Stimulated activated CD4-positive, alpha-beta T cell treated with anti-CD3 and anti-CD28 coated beads, Interleukin-1b, Interleukin-23, amount 100 ng/mL, for 4 hours (primary cell): ENCODE results near the gene HAUS3.

Experiments
- DNase-seq, 2 donors: peaks; one replicate each; pipeline ENCODE4 v3.0.0-alpha.2; 2020; ENCODE audit warnings: low read depth in 2 of 2

HAUS3 gene

DNA sequence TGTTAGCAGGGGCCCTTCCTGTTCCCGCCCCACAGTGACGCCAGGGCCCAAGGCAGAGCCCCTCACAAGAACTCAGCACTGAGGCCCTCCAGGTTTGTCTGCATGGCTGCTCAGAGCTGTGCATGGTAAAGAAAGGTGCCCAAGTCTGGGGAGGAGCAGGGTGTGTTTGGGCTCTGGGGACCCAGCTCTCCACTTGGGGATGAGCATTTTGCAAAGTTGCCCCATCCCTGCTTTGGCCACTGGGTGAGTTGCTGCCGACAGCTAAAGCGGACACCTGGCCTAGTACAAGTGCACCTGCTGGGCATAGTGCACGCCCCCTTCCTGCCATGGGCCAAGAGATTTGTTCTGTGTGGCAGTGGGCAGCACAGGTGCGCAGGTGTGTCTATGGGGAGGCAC, 22.0 kb upstream of the HAUS3 start:
- DNase-seq, result no peak

DNA sequence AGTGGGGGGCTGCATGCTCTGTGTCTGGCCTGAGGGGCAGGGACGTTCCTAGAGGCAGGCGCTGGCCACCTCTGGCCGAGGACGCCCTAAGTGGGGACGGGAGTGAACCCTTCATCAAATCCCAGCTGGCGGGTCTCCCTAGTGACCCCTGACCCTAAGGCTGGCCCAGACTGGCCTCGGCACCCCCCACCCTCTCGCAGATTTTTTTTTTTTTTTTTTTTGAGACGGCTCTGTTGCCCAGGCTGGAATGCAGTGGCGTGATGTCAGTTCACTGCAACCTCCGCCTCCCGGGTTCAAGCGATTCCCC, 21.0 kb upstream of the HAUS3 start:
- no peak for DNase-seq

DNA sequence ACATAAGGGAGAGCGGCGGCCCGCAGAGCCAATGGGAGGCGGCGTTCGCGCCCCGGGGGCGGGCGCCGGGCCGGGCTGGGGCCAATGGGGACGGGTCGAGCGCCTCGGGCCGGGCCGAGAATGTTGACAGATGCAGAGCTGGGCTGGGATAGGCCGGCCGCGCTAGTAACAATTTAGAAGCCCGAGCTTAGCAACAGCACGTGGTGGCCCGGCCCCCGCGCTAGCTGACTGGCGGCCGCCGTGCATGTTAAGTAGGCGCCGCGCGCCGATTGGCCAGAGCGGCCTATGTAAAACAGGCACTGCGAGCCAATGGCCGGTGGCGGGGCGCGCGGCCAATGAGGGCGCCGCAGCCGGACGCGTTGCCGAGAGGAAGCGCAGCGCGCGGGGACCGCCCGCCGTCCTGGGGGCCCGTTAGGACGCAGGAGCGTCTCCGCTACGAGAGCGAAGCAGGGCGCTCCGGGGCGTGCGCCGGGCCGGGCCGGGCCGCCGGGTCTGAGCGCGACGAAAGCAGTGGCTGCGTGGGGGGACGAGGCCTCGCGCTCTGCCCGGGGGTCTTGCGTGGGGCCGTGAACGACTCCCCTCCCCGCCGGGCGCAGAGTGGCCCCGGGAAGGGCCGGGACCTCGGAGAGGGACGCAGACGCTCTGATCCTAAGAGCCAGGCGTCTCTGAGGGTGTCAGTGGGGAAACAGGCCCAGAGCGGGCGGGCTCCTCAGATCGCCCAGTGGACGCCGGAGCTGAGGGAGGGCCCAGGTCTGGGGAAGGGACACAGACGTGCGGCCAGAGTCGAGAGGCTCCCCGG, 20.4 kb upstream of the HAUS3 start:
- DNase-seq, result peak; percentile 92

DNA sequence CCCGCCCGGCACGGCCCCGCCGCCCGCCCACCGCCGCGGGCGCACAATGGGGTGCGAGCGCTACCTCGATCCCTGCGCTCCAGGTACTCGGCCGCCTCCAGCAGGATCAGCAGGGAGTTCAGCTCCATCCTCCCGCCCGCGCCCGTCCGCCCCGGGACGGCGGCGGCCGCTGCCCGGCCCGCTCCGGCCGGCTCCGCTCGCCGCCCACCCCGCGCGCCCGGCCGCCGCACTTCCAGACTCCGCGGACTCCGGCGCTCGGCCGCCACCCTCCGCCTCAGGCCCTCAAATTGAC, 19.9 kb upstream of the HAUS3 start, which contains the start of gene MXD4:
TSS of gene MXD4 (minus strand) at position 257 of the 292 bp plus-strand sequence. CDS start at position 128, 129 bp downstream.
- DNase-seq, result no peak

DNA sequence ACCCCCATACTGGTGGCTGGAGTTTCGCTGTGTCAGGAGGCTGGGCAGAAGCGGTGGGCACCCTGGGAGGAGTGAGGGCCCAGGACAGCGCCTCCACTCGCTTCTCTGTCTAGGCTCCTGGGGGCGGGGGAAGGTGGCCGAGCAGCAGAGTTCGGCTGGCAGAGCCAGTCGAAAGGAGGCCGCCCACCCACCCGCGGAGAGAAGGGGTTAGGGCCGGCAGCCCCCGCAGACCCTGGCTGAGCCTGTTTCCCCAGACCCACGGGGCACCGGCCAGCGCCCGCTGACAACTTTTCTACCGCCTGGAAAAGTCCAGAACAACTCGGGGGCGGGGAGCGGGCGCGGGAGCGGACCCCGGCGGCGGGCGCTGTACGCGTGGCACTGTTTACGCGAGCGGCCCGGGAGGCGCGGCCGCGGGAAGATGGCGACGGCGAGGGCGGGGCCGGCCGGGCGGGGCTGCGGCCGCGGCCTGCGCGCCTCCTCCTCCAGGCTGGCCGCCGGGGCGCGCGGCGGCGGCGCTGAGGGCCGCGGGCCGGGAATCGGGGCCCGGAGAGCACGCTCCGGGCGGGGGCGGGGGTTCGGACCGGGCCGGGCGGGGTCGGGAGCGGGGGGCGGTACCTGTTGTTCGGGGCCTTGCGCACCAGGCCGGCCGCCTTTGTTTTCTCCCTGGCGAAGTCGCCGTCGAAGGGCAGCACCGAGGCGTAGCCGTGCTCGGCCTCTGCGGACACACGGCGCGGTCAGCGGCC, 19.4 kb upstream of the HAUS3 start:
- peak in 1 of 2 donors; percentile 49 for DNase-seq

DNA sequence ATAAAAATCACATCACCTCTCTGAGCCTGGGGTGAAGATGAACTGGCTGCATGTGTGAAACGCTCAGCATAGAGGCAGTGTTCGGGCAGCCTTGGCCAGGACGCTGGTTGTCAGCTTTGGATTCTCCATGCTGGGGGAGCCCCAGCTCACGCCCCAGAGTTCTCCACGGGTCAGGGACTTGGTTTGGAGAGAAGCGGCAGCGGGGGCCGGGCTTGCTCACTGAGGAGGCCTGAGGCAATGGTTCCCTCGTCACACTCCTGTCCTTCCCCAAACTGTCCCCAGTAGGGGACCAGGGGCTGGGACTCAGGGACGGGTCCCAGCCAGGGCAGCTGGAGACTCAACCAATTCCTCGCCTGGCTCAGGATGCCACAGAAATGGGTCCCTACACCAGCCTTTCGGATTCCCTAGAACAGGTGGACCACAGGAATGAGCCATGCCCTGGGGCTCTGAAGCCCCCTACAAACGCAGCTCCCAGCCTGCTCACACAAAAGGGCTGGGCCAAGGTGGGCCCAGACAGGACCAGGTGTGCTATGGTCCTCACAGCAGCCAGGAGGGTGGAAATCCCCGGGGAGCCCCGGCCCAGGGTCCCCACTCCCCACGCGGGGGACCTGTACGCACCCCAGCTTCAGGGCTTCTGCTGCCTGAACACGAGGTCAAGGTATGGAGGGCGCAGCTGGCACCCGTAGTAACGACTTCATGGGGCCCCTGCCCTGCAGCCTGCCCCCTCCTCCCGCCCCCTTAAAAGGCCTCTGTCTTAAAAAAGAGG, 18.6 kb upstream of the HAUS3 start:
- DNase-seq, result no peak

DNA sequence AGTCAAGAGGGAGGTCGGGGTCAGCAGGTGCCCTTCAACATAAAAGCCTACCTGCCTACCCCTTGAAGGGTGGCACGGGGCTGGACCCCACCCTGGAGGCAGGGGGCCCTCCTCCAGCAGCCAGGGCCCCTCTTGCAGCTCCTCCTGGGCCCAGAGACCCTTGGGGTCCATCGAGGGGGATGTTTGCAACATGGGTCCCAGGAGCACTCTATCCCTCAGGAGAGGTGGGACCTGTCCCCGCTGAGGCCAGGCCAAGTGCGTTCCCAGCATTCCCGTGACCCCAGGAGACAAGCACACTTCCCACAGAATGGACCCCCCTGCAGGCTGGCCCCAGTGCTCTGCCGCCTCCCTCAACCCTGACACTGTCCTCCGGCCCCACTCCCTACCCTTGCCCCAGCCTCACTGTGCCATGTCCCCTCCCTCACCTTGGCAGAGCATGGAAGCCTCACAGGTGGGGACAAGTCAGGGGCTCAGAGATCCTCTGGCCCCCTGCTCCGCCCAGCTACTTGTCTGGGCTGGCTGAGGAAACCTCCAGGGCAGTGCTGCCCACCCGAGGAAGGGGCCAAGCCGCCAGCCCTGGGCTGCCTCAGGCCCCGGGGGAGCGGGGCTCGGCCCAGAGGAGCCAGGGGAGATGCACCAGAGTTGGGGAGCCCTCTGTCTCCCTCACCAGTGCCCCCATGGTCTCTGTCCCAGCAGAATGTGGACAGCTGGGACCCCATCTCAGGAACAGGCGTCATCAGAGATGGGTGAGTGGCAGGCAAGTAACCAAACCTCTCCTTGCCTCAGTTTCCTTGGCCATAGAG, 17.8 kb upstream of the HAUS3 start:
- no peak for DNase-seq

DNA sequence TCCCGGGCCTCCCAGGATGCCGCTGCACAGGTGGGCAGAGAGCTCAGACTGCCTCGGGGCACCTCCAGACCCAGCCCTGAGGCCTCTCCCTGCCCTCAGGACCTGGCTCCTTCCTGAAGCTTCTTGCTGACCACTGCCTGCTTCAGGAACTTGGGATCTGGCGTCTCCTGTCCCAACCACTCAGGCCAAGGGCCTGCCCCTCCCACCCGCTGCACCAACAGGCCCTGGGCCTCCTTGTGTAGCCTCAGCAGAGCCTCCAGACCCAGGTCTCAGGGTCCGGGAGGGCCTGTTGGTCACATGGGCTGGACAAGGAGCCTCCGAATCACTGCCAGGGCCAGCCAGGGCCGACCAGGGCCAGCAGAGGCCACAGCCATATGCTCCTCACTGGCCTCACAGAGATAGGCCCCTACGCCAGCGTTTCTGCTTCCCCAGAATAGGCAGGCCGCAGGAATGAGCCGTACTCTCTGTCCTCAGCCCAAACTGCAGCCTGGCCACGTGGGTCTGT, 17.2 kb upstream of the HAUS3 start:
- no peak for DNase-seq

DNA sequence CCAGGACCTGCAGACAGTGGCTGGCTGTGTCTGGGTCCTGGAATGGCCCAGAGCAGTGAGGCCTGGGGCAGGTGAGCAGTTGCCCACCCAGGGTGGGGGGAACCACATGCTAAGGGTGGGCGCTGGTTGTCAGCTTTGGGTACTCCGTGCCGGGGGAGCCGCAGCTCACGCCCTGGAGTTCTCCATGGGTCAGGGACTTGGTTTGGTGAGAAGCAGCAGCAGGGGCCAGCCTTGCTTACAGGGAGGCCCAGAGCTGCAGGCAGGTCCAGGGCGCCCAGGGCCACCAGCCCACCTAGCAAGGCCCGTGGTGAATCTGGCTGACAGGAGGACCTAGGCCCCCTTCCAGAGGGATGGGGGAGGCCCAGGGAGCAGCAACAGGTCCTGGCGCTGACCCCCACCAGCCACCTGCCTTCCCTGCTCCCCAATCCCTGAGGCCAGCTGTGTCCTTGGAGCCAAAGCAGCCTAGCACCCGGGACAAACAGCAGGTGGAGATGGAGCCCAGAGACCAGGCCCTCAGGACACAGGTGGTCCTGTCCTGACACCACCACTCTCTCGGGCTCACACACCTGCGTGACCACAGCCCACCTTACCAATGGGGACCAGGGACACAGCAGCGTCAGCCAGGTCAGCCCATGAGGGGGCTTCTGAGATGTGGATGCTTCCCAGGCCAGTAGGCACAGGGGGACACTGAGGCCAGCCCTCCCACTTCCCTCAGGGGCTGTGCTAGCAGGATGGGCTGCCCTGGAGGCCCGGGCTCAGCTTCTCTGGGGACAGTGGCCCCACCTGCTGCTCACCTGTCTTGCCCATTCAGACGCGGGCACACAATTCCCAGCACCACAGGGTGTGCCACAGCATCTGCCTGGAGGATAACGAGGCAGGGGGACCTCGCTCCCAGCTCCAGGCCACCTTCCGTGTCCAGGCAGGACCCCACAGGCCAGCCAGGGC, 16.4 kb upstream of the HAUS3 start:
- DNase-seq, result no peak

DNA sequence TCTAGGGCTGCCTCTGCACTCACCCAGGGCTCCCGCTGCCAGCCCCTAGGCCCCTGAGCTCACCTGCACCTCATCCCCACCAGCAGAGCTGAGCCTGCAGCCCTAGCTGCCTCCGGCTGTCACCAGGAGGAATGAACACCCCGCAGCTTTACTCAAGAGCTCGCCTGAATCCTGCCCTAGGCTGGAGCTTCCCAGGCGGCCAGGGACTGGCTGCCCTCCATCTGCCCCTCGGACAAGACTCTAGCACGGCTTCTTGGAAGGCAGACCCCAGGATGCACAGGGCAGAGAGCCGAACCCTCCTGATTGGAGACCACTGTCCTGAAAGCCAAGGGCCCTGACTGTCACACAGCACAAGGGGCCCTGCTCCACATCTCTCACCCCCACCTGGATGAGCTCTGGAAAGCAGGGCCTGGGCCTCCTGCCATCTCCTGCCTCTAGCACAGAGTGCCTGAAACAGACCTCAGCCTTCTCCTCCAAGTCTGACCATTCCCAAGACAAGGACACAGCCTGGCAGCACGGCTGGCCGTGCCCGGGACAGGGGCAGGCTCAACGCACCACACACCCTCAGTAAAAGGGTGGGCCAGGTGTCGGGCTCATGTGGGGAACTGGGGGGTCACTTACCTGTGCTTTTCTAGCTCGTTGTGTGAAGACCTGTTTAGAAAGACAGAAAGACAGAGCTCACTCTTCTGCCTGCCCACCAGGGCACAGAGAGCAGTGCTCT, 15.6 kb upstream of the HAUS3 start:
- no peak for DNase-seq

DNA sequence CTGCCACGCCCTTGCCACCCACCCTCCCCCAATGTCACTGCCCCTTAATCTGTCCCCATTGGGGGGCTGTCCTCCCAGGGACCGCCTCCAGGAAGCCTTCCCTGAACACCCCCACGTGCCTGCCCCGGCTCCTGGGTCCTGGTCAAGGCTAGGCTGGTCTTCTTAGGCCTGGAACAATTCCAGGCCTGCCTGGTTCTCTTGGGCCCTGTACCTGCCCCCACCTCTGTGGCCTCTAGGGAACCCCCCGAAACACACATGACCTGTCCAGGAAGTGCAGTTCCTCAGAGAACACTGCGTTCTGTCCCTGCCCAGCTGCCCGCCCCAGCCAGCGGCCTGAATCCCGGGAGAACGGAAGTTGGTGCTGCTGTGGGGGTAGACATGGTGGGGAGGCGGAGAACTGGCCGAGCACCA, 14.9 kb upstream of the HAUS3 start:
- DNase-seq, result no peak

DNA sequence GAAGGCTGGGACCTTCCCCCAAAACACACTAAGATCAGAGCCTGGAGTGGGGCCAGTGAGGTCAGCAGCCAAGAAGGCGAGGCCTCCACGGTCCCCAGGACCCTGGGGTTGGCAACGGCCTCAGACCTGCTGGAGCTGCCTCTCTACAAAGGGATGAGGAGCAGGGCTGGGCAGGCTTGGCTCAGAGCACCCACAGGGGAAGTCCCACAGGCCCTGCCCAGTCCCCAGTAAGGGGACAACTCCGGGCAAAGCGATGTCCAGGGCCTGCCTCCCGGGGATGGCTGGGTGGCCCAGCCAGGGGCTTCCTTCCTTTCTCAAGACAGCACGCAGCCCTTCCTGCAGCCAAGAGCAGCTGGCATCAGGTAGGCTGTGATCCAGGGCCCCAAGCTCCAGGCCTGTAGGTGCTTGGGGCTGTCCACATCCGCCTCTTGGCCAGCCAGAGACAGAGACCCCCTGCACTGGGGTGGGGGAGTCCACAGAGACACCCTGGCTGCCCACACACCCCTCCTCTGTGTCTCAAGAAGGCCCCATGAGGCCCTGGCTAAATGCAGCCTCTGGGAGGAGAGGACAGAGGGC, 14.3 kb upstream of the HAUS3 start:
- DNase-seq, result no peak

DNA sequence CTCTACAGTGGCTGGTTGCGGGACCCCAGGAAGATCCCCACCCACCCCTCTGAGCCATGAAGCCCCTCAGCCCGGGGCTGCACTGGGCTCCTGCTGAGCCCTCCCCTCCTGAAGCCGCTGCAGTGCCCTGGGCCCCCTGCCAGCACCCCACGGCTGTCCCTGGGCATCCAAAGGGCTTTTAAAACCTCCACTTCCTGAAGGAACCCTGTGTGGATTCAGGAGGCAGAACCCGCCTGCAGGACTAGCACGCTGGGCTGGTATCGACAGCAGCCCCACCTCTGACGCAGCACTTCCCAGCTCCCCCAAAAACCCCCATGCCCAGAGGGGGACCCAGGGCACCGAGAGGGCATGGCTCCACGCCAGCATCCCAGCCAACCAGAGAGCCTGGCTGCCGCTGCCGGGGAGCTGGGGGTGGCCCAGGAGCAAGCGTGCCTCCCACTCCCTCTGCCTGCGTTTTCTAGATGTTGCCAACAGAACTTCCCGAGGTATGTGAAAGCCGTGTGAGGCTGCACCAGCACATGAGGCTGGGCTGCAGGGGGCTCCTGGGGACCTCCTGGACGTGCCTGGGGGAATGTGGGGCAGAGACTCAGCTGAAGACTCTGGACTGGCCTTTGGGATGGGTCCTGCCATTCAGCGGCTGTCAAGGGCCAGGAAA, 13.7 kb upstream of the HAUS3 start:
- DNase-seq, result no peak

DNA sequence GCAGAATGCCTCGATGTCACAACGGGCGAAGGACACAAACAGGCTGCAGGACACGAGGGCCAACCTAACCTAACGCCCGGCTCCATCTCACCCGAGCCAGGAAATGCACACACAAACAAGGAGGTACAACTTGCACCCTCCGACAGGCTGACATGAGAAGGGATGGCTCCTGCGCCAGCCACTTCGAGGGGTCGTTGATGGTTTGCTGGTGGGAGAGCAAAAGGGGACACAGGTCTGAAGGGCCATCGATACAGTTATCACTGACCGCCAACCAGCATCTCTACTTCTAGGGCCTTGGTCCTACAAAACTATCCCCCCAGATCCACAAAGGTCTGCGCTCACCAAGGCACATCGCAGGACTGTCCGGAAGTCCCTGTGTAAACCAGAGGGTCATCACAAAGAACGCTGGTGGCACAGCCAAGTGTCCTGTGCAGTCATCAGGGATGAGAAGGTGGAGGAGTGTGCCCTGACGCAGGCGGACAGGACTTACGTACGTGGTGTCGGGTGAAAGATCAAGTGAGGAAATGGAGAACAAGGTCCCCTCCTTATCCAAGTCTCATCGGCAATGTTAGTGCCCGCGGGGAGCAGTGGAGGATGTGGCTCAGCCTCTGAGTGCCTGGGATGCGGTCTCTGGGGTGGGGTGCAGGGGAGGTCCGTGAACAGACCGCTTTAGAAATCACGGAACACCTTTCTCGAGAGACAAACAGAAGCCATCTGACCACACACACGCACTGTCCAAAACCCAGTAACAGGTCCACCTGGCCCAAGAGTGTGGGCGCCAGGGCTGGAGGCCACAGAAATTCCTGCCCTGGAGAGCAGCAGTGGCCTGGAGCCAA, 13.0 kb upstream of the HAUS3 start:
- no peak for DNase-seq

DNA sequence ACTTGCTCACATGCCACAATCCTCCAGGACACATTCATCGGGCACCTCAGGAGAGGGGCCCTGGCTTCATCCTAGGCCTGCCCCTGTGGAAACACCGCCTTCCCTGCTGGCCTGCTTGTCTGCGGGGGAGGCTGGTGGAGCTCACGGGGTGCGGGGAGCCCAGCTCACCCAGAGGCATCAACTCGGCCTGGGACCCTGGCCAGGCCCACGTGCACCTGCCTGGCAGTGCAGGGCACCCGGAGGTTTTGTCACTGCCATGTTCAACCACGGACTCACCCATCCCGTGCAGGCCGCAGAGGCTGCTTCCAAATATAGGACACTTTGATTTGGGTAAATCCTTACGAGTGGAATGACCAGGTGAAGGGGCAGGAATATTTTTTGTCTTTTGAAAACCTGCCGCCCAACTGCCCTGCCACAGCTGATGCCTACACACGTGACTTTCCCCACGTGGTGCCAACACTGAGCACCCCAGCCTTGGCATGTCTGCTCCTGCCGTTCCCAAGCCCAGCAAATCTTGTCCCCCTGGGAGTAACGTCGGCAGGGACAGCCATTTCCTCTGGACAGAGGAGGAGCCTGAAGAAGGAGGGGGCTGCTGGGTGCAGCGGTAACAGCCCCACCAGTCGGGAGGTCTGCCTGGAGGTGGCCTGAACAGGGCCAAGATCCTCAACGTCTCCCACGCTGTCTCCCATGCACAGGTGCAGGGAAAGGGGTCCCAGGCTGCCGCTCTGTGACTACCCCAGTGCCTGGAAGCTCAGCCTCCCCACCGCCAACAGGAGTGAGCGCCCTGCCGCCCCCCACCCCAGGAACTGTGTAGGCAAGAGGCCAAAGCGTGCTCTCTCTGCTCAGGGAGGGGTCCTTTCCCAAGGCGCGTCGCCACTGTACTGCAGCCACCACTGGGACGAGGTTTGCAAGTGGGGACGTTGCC, 11.5 kb upstream of the HAUS3 start:
- DNase-seq, result no peak

DNA sequence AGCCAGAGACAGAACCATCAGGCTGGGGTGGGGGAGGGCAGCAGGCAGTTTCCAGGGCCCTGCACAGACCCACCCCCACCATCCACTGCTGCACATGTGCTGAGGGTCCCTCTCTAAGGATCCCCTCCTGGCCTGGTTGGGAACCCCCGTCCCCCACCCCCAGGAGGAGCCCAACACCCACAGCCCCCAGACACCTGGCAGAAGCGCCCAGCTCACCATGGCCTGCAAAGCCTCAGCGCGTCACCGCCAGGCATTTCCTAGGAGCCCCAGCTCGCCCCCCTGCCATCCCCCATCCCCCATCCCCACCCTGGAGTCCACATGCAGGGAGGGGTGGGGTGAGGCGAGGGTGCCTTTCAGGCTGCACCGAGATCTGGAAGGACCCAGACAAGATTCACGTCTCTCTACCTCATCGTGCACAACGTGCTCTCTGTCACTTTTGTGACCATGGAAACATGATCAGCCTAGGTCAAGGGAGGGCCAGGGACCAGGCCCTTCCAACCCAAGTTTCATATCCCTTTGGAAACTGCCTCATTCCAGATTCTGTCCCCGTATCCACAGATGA, 10.7 kb upstream of the HAUS3 start:
- no peak for DNase-seq
